ENCODE measurements around the gene PKDREJ. TPM values are rescaled to one million over a fixed set of nuclear protein-coding genes. Genes with fewer than 3 reads are reported as not detected.

Gene PKDREJ
- total RNA-seq, 1 experiment from 2014 or later = not detected

DNA sequence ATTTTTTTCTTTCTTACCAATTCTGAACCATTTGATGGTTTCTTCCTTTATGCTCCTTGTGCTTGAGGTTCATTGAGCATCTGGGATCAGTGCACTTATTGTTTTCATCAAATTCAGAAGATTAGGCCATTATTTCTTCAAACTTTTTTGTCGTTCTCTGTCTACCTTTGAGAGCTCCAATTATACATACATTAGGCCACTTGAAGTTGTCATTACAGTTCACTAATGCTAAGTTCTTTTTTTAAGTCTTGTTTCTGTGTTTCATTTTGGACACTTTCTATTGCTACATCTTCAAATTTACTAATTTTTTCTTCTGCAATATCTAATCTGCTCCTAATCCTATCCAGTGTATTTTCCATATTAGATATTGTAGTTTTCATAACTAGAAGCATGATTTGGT lies 53.9 kb downstream of the PKDREJ start:
- Histone ChIP-seq H4K20me1 (ENCODE audit: insufficient read depth) (no peaks in the 10 kb centered on the region), H3K27me3 (ENCODE audit: insufficient read depth, low read length) (no peaks in the 10 kb centered on the region), H2AFZ (ENCODE audit: low read depth, low read length, poor library complexity, severe bottlenecking) (no peak overlapping the region), H3K9me2 (ENCODE audit: insufficient read depth) (no peaks in the 10 kb centered on the region), H3K9ac (ENCODE audit: low read length) (no peak overlapping the region), H3K27ac (ENCODE audit: low read depth, low read length) (no peak overlapping the region), H3K4me3 (replicated peaks in 1 of 2; ENCODE audit: low read depth in 1 of 2, low read length in 2 of 2) (no peak overlapping the region), H3K4me2 (ENCODE audit: low read length) (no peak overlapping the region), H3K36me3 (ENCODE audit: control insufficient read depth in 1 of 2, insufficient read depth in 2 of 2, low read length in 2 of 2) (peaks cover 0 to 4% of the 10 kb centered on the region in 2 experiments; a peak in 1 of 4 replicates), H3K9me3 (ENCODE audit: control insufficient read depth in 1 of 2, insufficient read depth in 1 of 2, low read depth in 1 of 2, low read length in 2 of 2) (peaks cover 8 to 9% of the 10 kb centered on the region in 2 experiments; a peak in 3 of 4 replicates), H3K4me1 (ENCODE audit: control insufficient read depth in 1 of 2, insufficient read depth in 2 of 2, low read length in 2 of 2) (no peaks in the 10 kb centered on the region), H3K79me2 (ENCODE audit: insufficient read depth, low read length) (no peaks in the 10 kb centered on the region)
- BruUV-seq (replicated peaks) = no TSS peak
- ATAC-seq (no peak), DNase-seq (ENCODE audit: low read depth, low spot score) (no peak)
- TF ChIP-seq JUND (IDR thresholded peaks at IDR 0.05) (no peak), SP1 (IDR thresholded peaks at IDR 0.05; ENCODE audit: low read depth) (no peak), POLR2AphosphoS5 (IDR thresholded peaks at IDR 0.05; ENCODE audit: low read depth, low read length) (no peak), ELF1 (IDR thresholded peaks at IDR 0.05; ENCODE audit: borderline replicate concordance, low read depth) (no peak), EZH2 (IDR thresholded peaks at IDR 0.05) (no peak), POLR2A (IDR thresholded peaks at IDR 0.05; ENCODE audit: borderline replicate concordance, extremely low read depth, insufficient read depth, insufficient read length) (no peak), YY1 (IDR thresholded peaks at IDR 0.05; ENCODE audit: extremely low read depth, insufficient replicate concordance, low read depth, low read length) (no peak), SRF (IDR thresholded peaks at IDR 0.05; ENCODE audit: low read depth) (no peak), ZFX (IDR thresholded peaks at IDR 0.05) (no peak), EGR1 (IDR thresholded peaks at IDR 0.05; ENCODE audit: low read depth) (no peak), TCF7L2 (IDR thresholded peaks at IDR 0.05; ENCODE audit: borderline replicate concordance, extremely low read depth, insufficient read depth, insufficient read length) (no peak), ZNF274 (IDR thresholded peaks at IDR 0.05; ENCODE audit: low read depth, low read length) (no peak), SIN3A (IDR thresholded peaks at IDR 0.05; ENCODE audit: low read depth) (no peak), RAD21 (IDR thresholded peaks at IDR 0.05; ENCODE audit: low read depth) (no peak), CEBPB (IDR thresholded peaks at IDR 0.05; ENCODE audit: low read depth) (no peak), CBX3 (IDR thresholded peaks at IDR 0.05; ENCODE audit: low read depth) (no peak)
- TF ChIP-seq, protein P1, sequence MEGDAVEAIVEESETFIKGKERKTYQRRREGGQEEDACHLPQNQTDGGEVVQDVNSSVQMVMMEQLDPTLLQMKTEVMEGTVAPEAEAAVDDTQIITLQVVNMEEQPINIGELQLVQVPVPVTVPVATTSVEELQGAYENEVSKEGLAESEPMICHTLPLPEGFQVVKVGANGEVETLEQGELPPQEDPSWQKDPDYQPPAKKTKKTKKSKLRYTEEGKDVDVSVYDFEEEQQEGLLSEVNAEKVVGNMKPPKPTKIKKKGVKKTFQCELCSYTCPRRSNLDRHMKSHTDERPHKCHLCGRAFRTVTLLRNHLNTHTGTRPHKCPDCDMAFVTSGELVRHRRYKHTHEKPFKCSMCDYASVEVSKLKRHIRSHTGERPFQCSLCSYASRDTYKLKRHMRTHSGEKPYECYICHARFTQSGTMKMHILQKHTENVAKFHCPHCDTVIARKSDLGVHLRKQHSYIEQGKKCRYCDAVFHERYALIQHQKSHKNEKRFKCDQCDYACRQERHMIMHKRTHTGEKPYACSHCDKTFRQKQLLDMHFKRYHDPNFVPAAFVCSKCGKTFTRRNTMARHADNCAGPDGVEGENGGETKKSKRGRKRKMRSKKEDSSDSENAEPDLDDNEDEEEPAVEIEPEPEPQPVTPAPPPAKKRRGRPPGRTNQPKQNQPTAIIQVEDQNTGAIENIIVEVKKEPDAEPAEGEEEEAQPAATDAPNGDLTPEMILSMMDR (IDR thresholded peaks at IDR 0.05 in 2 of 3, conservative IDR thresholded peaks at IDR 0.05 in 1 of 3; ENCODE audit: borderline replicate concordance in 1 of 3, insufficient read depth in 1 of 3, low read depth in 2 of 3, low read length in 2 of 3) = no peak
- TF ChIP-seq, protein P2, sequence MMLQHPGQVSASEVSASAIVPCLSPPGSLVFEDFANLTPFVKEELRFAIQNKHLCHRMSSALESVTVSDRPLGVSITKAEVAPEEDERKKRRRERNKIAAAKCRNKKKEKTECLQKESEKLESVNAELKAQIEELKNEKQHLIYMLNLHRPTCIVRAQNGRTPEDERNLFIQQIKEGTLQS (IDR thresholded peaks at IDR 0.05) = no peak
- RAD21 ChIA-PET (ENCODE audit: low non-redundant PET in 1 of 2, low total read pairs in 2 of 2, uncharacterized antibody in 2 of 2, unreplicated experiment in 2 of 2) = no interaction called here
- POLR2A ChIA-PET = no interaction called here
- CTCF ChIA-PET = no interaction called here
- intact Hi-C loops (cut with micrococcal nuclease) = no loop called here

Other genes starting within 250 kb of the PKDREJ start
- gene PPARA, start 112.8 kb downstream of the PKDREJ start, total RNA-seq (2021; ENCODE audit: unreplicated experiment) = 14.5 TPM
- gene CDPF1, start 13.1 kb downstream of the PKDREJ start, total RNA-seq (2021; ENCODE audit: unreplicated experiment) = 16.3 TPM
- 22.9 TPM for gene TTC38, start 4.7 kb upstream of the PKDREJ start, total RNA-seq (2021; ENCODE audit: unreplicated experiment)
- gene GTSE1, start 33.5 kb upstream of the PKDREJ start, total RNA-seq (2021; ENCODE audit: unreplicated experiment) = 46.1 TPM
- 65.4 TPM for gene TRMU, start 72.4 kb upstream of the PKDREJ start, total RNA-seq (2021; ENCODE audit: unreplicated experiment)